ENCODE results near the gene OMG.
"Not testable (repeated sequence)": the region's sequence is repeated elsewhere in the genome, so short reads cannot be mapped to it uniquely, and the experiment has no call there.

The OMG gene

DNA sequence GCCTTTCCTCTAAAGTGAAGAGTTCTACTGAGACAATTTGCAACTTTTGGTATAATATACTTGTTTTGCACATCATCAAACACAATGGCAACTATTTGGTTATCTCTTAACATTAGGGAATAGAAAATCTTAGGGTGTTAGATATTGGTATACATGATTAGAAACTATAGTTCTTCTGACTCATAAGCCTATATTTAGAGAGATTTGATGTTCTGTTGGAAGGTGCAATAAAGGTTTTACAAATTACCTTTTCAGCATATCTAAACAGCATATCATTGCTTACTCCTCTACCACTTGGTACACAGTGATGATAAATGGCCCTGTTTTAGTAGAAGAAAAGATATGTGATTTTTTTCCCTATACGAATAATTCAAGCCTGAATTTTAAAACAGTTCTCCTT is 10.6 kb upstream of the OMG start:
- DNase-seq: no peak

GRCh38 chr17:31299624-31300023 is 2.6 kb upstream of the OMG start:
- no peak for DNase-seq

GRCh38 chr17:31296142-31296541 is 897 bp downstream of the OMG start:
- no peak for DNase-seq

- DNase-seq: no peak
Observed at GRCh38 chr17:31295489-31295871, 1.6 kb downstream of the OMG start.

GRCh38 chr17:31294820-31295488 is 2.1 kb downstream of the OMG start:
- DNase-seq: no peak

DNA sequence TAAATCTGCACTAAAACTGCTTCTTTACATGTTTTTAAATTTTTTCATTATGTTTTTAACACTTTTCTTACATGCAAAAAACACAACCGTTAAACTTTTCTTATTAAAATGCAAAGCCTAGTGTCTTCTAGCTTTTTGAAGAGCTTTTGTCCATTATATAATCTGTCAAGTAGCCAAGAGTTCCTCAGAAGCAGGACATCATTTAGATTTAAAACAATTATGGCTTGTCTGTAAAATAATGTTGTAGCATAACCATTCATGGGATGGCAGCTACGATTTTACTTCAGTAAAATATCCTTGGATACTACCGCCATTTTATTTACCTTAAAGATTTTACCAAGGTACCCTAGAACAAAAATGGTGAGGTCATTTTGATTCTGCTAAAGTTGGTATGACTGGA is 2.8 kb downstream of the OMG start:
- no peak for DNase-seq

GRCh38 chr17:31293581-31293980 is 3.5 kb downstream of the OMG start:
- no peak for DNase-seq

DNA sequence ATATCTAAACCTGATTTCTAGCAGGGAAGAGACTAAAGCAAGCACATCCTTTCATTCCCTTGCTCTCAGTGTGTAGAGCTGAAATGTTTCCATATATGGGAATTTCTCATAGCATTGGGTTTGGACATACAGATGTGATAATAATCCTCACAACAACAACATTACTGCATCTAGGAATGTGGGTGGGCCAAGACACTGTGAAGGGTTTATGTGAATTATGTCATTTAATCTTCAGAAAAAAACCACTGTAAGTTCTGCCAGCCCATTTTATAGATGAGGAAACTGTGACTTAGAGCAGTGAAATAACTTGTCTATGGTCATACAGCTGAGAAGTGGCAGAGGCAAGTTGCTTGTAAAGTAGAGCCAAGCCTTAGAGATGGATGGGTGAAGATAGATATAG is 5.2 kb downstream of the OMG start:
- no peak for DNase-seq

- no peak for DNase-seq
Observed at GRCh38 chr17:31289790-31290189, 7.2 kb downstream of the OMG start.

DNA sequence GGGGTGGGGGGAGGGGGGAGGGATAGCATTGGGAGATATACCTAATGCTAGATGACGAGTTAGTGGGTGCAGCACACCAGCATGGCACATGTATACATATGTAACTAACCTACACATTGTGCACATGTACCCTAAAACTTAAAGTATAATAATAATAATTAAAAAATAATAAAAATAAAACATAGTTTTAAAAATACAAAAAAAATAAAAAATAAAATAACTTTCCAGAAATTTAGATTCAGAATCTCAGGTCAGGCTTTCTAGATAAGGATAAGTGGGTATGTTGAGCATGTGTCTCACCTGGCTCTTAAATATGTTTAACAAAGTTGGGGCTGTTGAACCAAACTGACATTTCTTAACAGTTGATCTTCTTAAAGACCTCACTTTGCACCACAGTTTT is 9.1 kb downstream of the OMG start:
- DNase-seq: not testable (repeated sequence)

DNA sequence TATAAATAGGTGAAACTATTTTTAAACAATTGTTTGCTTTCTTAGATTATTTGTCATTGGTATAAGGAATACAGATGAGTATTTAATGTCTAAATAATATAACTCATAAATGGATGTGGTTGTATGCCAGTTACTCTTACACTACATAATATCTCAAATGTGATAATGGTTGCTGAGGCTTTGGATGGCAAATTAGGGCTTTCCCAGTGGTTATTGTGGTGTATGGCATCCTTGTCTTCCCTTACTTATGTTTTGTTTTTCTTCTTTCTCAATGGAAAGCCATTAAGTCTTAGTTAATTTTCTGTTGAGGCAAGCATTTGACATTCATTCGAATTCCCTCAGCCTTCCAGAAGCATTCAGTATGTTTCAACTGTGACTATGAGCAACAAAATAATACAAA is 10.5 kb downstream of the OMG start:
- no peak for DNase-seq

DNA sequence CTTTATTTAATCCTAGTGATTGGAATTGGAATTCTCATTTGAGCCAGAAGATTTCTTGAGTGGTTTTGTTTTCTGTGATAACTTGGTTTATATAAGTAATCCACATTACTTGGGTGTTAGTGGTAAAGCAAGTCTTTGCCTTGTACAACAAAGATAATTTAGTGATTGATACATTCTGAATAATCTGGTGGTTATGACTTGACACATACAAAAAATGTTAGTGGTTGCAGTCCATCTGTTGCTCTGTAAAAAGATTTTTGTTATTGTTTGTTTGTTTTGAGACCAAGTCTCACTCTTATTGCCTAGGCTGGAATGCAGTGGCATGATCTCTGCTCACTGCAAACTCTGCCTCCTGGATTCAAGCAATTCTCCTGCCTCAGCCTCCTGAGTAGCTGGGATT is 13.2 kb downstream of the OMG start:
- no peak for DNase-seq

GRCh38 chr17:31281061-31281460 is 16.0 kb downstream of the OMG start:
- DNase-seq: no peak

- no peak for DNase-seq
Observed at GRCh38 chr17:31279401-31279800, 17.6 kb downstream of the OMG start.

GRCh38 chr17:31275116-31275515 is 21.9 kb downstream of the OMG start:
- DNase-seq: no peak

DNA sequence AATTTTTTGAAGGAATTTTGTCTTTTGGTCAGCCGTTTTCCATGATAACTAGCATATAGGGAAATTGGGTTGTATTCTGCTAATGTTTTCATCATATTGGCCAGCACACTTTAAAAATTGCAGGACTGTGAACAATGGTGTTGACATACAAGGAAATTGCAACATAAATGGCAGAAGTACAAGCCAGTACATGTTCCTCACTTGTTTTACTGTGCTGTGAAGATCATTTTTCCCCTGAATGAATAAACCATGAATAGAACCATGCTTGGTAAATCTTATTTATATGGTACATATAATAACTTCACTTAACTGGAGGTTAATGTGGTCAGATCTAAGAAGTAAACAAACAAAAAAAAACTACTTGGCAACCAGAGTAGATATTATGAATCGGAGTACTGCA is 22.8 kb downstream of the OMG start:
- no peak for DNase-seq

DNA sequence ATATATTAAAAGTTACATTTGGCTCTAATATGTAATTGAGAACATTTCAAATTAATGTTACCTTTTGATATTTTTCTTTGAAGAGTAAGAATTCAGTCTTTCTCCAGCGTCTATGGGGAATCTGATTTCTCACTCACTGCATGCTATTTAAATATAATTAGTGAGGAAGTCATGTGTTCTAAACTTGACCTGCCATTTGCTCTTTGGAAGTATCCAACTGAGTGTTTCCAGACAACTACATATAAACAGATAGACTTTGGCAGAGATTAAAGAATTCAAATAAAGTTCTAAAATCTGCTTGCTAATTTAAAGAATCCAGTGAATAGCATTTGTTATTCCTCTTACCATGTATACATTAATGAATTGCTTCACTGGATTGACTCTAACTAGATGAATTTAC is 23.5 kb downstream of the OMG start:
- DNase-seq: no peak

- DNase-seq: no peak
Observed at GRCh38 chr17:31272803-31273202, 24.2 kb downstream of the OMG start.

DNA sequence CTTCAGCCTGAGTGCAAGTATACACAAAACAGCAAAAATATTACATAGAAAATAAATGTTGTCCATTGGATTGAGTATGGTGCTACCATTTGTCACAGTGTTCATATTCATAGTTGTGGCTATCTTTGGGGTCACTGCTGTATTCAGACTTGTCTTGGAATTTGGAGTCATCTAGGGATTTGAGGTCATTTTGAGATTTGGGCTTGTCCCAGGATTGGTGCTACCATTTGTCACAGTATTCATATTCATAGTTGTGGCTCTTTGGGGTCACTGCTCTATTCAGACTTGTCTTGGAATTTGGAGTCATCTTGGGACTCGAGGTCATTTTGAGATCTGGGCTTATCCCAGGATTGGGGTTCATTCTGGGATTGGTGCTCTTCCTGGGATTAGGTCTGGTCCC is 24.8 kb downstream of the OMG start:
- no peak for DNase-seq

GRCh38 chr17:31269578-31269983 is 27.5 kb downstream of the OMG start:
- no peak for DNase-seq

- DNase-seq: no peak
Observed at GRCh38 chr17:31269036-31269577, 27.9 kb downstream of the OMG start.

GRCh38 chr17:31266042-31266441 is 31.0 kb downstream of the OMG start:
- peak; percentile 38 for DNase-seq

- DNase-seq: not testable (repeated sequence)
Observed at GRCh38 chr17:31262923-31263322, 34.1 kb downstream of the OMG start.

DNA sequence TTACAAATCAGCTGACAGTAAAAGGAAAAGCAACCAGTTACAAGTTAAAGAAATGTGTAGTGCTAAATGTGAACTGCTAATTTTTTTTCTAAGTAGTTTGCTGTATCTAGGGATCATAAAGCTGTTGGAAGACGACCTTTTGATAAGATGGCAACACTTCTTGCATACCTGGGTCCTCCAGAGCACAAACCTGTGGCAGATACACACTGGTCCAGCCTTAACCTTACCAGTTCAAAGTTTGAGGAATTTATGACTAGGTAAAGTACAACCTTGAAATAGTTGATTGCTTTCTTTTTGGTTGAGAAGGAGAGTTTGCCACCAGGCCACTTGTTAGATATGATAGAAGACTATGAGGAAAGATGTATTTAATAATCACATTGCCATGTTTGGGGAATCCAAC is 35.4 kb downstream of the OMG start:
- DNase-seq: no peak

- DNase-seq: no peak
Observed at GRCh38 chr17:31260151-31260550, 36.9 kb downstream of the OMG start.

Data from CD4-positive, alpha-beta T cell treated with Interleukin-17A for 4 hours (primary cell).